GM12892 (cell line): ENCODE data around the gene ARMC10.

Source experiments
- POLR2A ChIP-seq: IDR thresholded peaks from 2 replicates; pipeline ENCODE4 v1.6.1; 2011; ENCODE audit warnings: low read depth, low read length, control low read depth
- POLR2AphosphoS5 ChIP-seq: IDR thresholded peaks from 2 replicates; pipeline ENCODE4 v1.6.1; 2011; ENCODE audit warnings: low read depth, low read length, control low read depth
- TAF1 ChIP-seq: IDR thresholded peaks from 2 replicates; pipeline ENCODE4 v1.6.1; 2011; ENCODE audit warnings: low read depth, mild to moderate bottlenecking, control low read depth, low read length, borderline replicate concordance

- no peak for TF ChIP-seq TAF1
- TF ChIP-seq POLR2A: no peak
- no peak for TF ChIP-seq POLR2AphosphoS5
Observed at GRCh38 chr7:103031024-103031423, 43.9 kb upstream of the ARMC10 start.
